GM10266 (cell line): Measurements from ENCODE around the gene DDIT3.
"Not testable (repeated sequence)": the region's sequence is repeated elsewhere in the genome, so short reads cannot be mapped to it uniquely, and the experiment has no call there.

ENCODE experiments used
- DNase-seq: peaks from one replicate; pipeline ENCODE4 v3.0.0; 2012; ENCODE audit errors: extremely low spot score
- CTCF ChIP-seq: IDR thresholded peaks from 2 replicates; pipeline ENCODE4 v1.5.1; 2012; ENCODE audit warnings: mild to moderate bottlenecking, low read depth; ENCODE audit not compliant: control insufficient read depth, insufficient read depth; ENCODE audit errors: missing control alignments

The DDIT3 gene

DNA sequence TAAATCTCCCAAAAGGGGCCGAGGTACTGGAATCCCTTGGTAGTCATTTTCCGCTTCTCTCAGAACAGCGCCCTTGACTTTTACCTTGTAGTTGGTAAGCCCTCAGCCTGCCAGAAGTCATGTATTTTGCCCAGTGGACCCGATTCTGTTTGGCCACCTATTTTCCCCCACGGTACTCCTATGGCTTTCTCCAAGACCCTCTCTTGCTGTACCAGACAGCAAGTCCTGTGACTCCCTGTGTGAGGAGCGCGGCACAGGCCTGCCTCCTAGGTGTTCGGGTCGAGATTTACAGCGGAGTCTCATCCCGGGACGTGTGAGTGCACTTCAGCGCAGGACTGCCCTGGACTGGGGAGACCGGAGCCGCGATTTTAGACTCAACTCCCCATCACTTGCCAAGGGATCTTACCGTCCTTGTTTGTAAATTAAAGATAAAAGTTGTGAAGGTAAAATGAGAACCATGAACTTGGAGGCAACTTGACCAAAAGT lies 1.3 kb upstream of the DDIT3 start:
- no peak for DNase-seq
- TF ChIP-seq CTCF = no peak

- no peak for TF ChIP-seq CTCF
- DNase-seq = no peak
Measured at GRCh38 chr12:57519796-57520052, 590 bp downstream of the DDIT3 start.

DNA sequence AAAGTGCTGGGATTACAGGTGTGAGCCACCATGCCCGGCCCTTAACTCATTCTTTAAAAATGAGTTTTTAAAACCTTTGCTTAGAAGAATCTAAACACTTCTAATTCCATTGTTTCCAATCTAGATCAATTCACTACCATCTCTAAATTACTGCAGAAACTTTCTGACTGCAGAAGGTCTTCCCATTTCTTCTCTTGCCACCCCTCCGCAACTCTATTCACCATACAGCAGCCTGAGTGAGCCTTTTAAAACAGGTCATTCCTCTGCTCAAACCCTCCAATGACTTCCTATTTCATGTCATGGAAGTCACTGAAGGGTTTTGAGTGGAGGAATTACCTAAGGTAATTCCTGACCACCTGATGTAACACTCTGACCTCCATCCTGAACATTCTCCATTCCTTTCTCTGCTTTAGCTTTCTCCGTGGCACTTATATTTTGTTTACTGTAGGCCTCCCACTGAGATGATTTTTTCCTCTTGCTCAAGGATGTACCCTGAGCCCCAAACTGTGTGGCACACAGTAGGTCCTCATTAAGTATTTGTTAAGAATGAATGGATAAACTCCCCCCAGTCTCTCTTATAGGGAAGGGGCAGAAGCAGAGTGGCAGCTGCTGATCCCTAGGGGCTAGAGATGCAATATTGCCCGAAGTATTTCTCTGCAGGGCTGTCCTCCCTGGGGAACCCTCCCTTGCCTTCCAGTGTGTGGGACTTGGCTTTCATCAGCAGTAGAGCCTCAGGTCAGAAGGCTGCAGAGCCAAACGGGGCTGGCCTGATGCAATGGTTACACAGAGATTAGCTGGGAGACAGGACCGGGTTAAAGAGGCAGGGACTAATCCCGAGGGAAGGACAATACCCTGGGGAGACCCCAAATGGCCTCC lies 1.2 kb downstream of the DDIT3 start:
- no peak for TF ChIP-seq CTCF
- DNase-seq = no peak

DNA sequence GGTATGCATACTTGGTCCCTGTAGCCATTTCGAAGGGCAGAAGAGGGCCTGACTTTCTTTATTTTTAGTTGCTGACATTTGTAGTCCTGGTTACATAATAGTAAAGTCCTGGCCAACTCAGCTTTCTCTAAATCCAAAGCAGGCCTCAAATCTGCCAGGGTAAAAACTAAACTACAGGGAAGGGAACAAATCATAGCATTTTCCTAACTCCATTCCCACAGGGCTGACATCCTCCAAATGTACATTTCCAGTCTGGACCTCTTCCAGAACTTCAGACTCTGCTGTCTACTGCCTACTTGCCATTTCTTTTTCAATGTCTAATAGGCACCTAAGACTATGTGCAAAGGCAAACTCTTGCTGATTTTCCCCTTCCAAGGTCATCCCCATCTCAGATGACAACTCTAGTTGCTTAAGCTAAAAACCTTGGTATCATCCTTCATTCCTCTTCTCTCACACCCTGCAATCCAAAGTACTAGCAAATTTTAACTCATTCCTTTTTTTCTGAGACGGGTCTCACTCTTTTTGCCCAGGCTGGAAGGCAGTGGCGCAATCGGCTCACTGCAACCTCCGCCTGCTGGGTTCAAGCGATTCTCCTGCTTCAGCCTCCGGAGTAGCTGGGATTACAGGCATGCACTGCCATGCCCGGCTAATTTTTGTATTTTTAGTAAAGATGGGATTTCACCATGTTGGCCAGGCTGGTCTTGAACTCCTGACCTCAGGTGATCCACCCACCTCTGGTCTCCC lies 2.0 kb downstream of the DDIT3 start:
- TF ChIP-seq CTCF = no peak
- no peak for DNase-seq

DNA sequence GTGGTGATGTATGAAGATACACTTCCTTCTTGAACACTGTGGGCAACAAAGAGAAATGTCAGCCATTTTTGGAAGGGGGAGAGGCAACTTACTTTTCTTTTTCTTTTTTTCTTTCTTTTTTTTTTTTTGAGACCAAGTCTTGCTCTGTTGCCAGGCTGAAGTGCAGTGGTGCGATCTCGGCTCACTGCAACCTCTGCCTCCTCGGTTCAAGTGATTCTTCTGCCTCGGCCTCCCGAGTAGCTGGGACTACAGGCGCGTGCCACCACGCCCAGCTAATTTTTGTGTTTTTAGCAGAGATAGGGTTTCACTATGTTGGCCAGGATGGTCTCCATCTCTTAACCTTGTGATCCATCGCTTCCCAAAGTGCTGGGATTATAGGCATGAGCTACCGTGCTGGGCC lies 2.6 kb downstream of the DDIT3 start:
- not testable (repeated sequence) for DNase-seq

- no peak for TF ChIP-seq CTCF
- no peak for DNase-seq
Measured at GRCh38 chr12:57517187-57517586, 3.1 kb downstream of the DDIT3 start.

DNA sequence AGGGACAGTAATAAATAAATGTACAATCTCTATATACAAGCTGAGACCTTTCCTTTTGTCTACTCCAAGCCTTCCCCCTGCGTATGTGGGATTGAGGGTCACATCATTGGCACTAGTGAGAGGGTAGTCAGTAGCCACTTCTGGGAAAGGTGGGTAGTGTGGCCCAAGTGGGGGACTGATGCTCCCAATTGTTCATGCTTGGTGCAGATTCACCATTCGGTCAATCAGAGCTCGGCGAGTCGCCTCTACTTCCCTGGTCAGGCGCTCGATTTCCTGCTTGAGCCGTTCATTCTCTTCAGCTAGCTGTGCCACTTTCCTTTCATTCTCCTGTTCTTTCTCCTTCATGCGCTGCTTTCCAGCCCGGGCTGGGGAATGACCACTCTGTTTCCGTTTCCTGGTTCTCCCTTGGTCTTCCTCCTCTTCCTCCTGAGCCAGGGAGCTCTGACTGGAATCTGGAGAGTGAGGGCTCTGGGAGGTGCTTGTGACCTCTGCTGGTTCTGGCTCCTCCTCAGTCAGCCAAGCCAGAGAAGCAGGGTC lies 3.6 kb downstream of the DDIT3 start:
- DNase-seq = no peak
- TF ChIP-seq CTCF = no peak
